OCI-M1 (cell line): ENCODE data around the gene ZFP62.

Source experiments
- DNase-seq: peaks from one replicate; lab custom pipeline; 2025; lab: John Stamatoyannopoulos, UW

ZFP62 gene

GRCh38 chr5:180810210-180810958 is 50.7 kb downstream of the ZFP62 start:
- DNase-seq: peak; percentile 97

- peak; percentile 94 for DNase-seq
These were observed 51.5 kb downstream of the ZFP62 start for GRCh38 chr5:180809403-180810209.

GRCh38 chr5:180808461-180809000 is 52.5 kb downstream of the ZFP62 start:
- no peak for DNase-seq

- DNase-seq: no peak
These were observed 53.2 kb downstream of the ZFP62 start for GRCh38 chr5:180807654-180808414.

- DNase-seq: no peak
These were observed 54.0 kb downstream of the ZFP62 start for GRCh38 chr5:180807046-180807445.

- DNase-seq: no peak
These were observed 54.6 kb downstream of the ZFP62 start for GRCh38 chr5:180806351-180807011.

GRCh38 chr5:180804129-180804618 is 56.9 kb downstream of the ZFP62 start:
- DNase-seq: no peak

GRCh38 chr5:180803181-180804128 is 57.6 kb downstream of the ZFP62 start:
- DNase-seq: peak; percentile 95

- peak; percentile 88 for DNase-seq
These were observed 58.5 kb downstream of the ZFP62 start, which contains the start of gene MGAT1 for GRCh38 chr5:180802325-180803180. Gene MGAT1, minus strand, starts transcription at chr5:180802806. Its CDS starts 9,835 bp downstream, at chr5:180792971.

- DNase-seq: no peak
These were observed 59.3 kb downstream of the ZFP62 start for GRCh38 chr5:180801596-180802324.

- DNase-seq: no peak
These were observed 60.9 kb downstream of the ZFP62 start for GRCh38 chr5:180799902-180800801.

GRCh38 chr5:180799194-180799593 is 61.9 kb downstream of the ZFP62 start:
- DNase-seq: no peak

GRCh38 chr5:180798193-180798592 is 62.9 kb downstream of the ZFP62 start:
- no peak for DNase-seq
